ENCODE results near the gene FAM107B. TPM values are rescaled to one million over a fixed set of nuclear protein-coding genes. Genes with fewer than 3 reads are reported as not detected.

The FAM107B gene
- total RNA-seq, 3 donors from 2014 or later = 104 to 131 (median 114) TPM

DNA sequence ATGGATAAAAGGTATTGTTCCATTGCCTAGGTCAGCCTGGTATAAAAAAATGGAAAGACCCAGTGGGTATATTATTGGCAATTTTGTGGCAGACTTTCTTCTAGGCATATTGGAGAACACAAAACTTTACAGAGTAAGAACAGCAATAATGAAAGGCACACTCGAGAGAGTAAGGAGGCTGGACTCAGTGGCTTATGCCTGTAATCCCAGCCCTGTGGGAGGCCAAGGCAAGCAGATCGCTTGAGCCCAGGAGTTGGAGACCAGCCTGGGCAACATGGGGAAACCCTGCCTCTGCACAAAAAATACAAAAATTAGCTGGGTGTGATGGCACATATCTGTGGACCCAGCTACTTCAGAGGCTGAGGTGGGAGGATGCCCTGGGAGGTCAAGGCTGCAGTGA lies 158.2 kb downstream of the FAM107B start:
- H3K36me3 Mint-ChIP-seq (ENCODE audit: insufficient read depth) = no peaks in the 10 kb centered on the region
- H3K27me3 Mint-ChIP-seq (ENCODE audit: low read depth) = no peaks in the 10 kb centered on the region
- H3K4me1 Mint-ChIP-seq (ENCODE audit: low read depth) = peaks cover 25% of the 10 kb centered on the region
- no peaks in the 10 kb centered on the region for H3K9me3 Mint-ChIP-seq
- H3K4me3 Mint-ChIP-seq = no peak overlapping the region
- no peak for DNase-seq
- ATAC-seq = no peak

- H3K4me3 Mint-ChIP-seq = no peak overlapping the region
- ATAC-seq = no peak
- H3K9me3 Mint-ChIP-seq = no peaks in the 10 kb centered on the region
Measured at GRCh38 chr10:14613588-14613920, 161.1 kb downstream of the FAM107B start.

GRCh38 chr10:14612873-14613587 lies 161.7 kb downstream of the FAM107B start:
- Mint-ChIP-seq H3K9me3 (no peaks in the 10 kb centered on the region), H3K27me3 (ENCODE audit: low read depth) (no peaks in the 10 kb centered on the region), H3K4me1 (ENCODE audit: low read depth) (peaks cover 40% of the 10 kb centered on the region), H3K4me3 (no peak overlapping the region), H3K36me3 (ENCODE audit: insufficient read depth) (no peaks in the 10 kb centered on the region)
- DNase-seq (no peak), ATAC-seq (no peak)

More at GRCh38 chr10:14613588-14613920, 161.1 kb downstream of the FAM107B start:
- Mint-ChIP-seq H3K36me3 (ENCODE audit: insufficient read depth) (no peaks in the 10 kb centered on the region), H3K27me3 (ENCODE audit: low read depth) (no peaks in the 10 kb centered on the region), H3K4me1 (ENCODE audit: low read depth) (peaks cover 38% of the 10 kb centered on the region)
- DNase-seq = no peak

- ATAC-seq = no peak
- H3K9me3 Mint-ChIP-seq = no peaks in the 10 kb centered on the region
Measured at GRCh38 chr10:14611968-14612693, 162.6 kb downstream of the FAM107B start.

DNA sequence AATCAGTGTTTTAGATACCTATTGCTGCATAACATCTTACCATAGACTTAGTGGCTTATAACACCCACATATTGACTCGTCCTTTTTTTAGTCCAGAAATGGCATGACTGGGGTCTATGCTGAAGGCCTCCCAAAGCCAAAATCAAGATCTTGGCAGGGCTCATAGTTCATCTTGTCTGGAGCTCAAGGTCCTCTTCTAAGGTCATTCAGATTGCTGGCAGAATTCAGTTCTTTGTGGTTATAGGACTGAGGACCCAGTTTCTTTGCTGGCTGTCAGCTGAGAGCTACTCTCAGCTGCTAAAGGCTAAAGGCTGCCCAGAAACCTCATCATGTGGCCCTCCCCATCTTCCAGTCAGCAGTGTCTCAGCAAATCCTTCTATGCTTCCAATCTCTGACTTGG lies 165.5 kb downstream of the FAM107B start:
- Mint-ChIP-seq H3K27me3 (ENCODE audit: low read depth) (no peaks in the 10 kb centered on the region), H3K9me3 (no peaks in the 10 kb centered on the region), H3K4me3 (no peak overlapping the region), H3K36me3 (ENCODE audit: insufficient read depth) (no peaks in the 10 kb centered on the region), H3K4me1 (ENCODE audit: low read depth) (peaks cover 46% of the 10 kb centered on the region)
- ATAC-seq (no peak), DNase-seq (no peak)

More at GRCh38 chr10:14611968-14612693, 162.6 kb downstream of the FAM107B start:
- H3K36me3 Mint-ChIP-seq (ENCODE audit: insufficient read depth) = no peaks in the 10 kb centered on the region
- no peak for DNase-seq
- H3K4me1 Mint-ChIP-seq (ENCODE audit: low read depth) = peaks cover 39% of the 10 kb centered on the region
- H3K4me3 Mint-ChIP-seq = no peak overlapping the region
- no peaks in the 10 kb centered on the region for H3K27me3 Mint-ChIP-seq (ENCODE audit: low read depth)

DNA sequence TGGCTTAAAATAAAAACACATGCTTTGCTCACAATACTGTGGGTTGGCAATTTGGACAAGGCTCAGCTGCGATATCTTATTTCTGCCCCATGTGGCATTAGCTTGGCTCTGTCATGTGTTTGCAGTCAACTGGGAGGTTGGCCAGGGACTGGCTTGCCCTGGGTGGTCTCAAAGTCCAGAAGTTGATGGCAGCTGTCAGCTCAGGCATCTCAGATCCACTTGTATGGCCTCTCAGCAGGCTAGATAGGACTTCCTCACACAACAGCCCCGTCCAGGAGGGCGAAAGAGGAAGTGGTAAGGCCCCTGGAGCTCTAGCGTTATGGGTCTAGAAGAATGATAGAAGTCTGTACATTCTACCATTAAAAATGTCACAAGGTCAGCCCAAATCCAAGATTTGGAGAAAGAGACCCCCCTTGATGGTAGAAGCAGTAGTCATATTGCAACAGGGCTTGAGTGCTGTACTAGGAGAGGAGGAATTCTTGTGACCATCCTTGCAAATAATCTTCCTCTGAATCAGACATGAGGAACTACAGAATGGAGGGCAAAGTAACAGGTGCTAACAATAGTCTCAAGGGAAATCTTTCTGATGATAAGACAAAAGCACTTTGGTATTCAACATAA lies 166.2 kb downstream of the FAM107B start:
- Mint-ChIP-seq H3K27me3 (ENCODE audit: low read depth) (no peaks in the 10 kb centered on the region), H3K9me3 (no peaks in the 10 kb centered on the region), H3K4me3 (no peak overlapping the region), H3K36me3 (ENCODE audit: insufficient read depth) (no peaks in the 10 kb centered on the region), H3K4me1 (ENCODE audit: low read depth) (peaks cover 46% of the 10 kb centered on the region)
- no peak for ATAC-seq
- no peak for DNase-seq

DNA sequence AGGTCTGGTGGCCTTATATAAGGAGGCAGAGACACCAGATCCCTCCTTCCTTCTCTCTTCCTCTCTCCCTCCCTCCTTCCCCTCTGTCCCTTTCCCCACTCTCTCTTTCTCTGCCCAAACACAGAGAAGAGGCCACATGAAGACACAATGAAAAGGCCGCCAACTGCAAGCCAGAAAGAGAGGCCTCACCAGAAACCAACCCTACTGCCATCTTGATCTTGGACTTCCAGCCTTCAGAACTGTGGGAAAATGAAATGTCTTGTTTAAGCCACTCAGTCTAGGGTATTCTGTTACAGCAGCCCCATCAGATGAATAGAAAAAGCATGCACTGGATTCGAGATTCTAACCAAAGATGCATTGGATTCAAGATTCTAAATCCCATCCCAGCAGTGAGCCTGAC lies 168.1 kb downstream of the FAM107B start:
- ATAC-seq (no peak), DNase-seq (no peak)
- Mint-ChIP-seq H3K4me3 (no peak overlapping the region), H3K36me3 (ENCODE audit: insufficient read depth) (peaks cover 5% of the 10 kb centered on the region), H3K4me1 (ENCODE audit: low read depth) (peaks cover 55% of the 10 kb centered on the region), H3K9me3 (no peaks in the 10 kb centered on the region), H3K27me3 (ENCODE audit: low read depth) (no peaks in the 10 kb centered on the region)

GRCh38 chr10:14605231-14605925 lies 169.3 kb downstream of the FAM107B start:
- no peaks in the 10 kb centered on the region for H3K27me3 Mint-ChIP-seq (ENCODE audit: low read depth)
- peak; percentile 71 to 72 for ATAC-seq
- peaks cover 59% of the 10 kb centered on the region for H3K4me1 Mint-ChIP-seq (ENCODE audit: low read depth)
- peak overlapping the region; percentile 91 for H3K4me3 Mint-ChIP-seq
- no peak for DNase-seq
- H3K36me3 Mint-ChIP-seq (ENCODE audit: insufficient read depth) = peaks cover 13% of the 10 kb centered on the region
- H3K9me3 Mint-ChIP-seq = no peaks in the 10 kb centered on the region

- no peaks in the 10 kb centered on the region for H3K27me3 Mint-ChIP-seq (ENCODE audit: low read depth)
- H3K4me1 Mint-ChIP-seq (ENCODE audit: low read depth) = peaks cover 67% of the 10 kb centered on the region
- ATAC-seq (peak; percentile 49 to 53), DNase-seq (peak; percentile 67)
- H3K9me3 Mint-ChIP-seq = no peaks in the 10 kb centered on the region
- H3K4me3 Mint-ChIP-seq = peak overlapping the region; percentile 91
- H3K36me3 Mint-ChIP-seq (ENCODE audit: insufficient read depth) = peaks cover 21% of the 10 kb centered on the region
Measured at GRCh38 chr10:14604181-14605142, 170.2 kb downstream of the FAM107B start.

GRCh38 chr10:14603534-14604102 lies 171.1 kb downstream of the FAM107B start:
- Mint-ChIP-seq H3K36me3 (ENCODE audit: insufficient read depth) (peaks cover 21% of the 10 kb centered on the region), H3K4me3 (peak overlapping the region; percentile 95), H3K4me1 (ENCODE audit: low read depth) (peaks cover 69% of the 10 kb centered on the region), H3K27me3 (ENCODE audit: low read depth) (no peaks in the 10 kb centered on the region), H3K9me3 (no peaks in the 10 kb centered on the region)
- ATAC-seq (peak; percentile 25 to 33), DNase-seq (no peak)

DNA sequence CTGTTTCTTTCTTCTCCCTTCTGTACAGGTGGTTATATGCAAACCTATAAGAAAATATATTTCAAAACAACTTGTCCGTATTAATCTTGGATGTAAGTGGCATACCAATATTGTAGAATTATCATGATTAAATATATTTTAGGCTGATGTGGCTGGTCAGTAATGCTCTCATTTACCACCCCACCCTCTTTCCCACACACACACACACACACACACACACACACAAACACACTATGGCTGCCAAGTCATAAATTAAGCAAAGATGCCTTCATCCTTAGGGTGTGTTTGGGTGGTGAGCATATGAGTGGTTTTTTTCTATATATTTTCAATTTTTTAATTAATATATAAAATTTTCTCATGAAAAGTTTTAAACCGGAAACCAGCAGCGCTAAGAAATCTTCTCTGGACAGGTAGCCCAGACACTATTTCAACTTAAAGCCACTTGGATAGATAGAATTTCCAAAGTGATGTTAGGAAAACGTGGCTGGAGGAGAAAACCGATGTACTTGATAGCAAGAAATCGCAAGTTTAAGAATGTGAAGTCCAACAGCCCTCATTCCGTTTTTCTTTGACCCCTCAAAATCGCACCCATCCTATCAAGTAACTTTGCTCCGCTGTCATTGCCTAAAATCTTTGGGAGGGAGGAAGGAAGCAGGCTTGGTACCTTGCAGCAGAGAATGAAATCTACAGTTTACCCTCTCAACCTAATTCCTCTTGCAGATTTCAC lies 171.7 kb downstream of the FAM107B start:
- DNase-seq (no peak), ATAC-seq (no peak)
- peak overlapping the region; percentile 95 for H3K4me3 Mint-ChIP-seq
- peaks cover 26% of the 10 kb centered on the region for H3K36me3 Mint-ChIP-seq (ENCODE audit: insufficient read depth)
- peaks cover 71% of the 10 kb centered on the region for H3K4me1 Mint-ChIP-seq (ENCODE audit: low read depth)
- H3K9me3 Mint-ChIP-seq = no peaks in the 10 kb centered on the region
- no peaks in the 10 kb centered on the region for H3K27me3 Mint-ChIP-seq (ENCODE audit: low read depth)

DNA sequence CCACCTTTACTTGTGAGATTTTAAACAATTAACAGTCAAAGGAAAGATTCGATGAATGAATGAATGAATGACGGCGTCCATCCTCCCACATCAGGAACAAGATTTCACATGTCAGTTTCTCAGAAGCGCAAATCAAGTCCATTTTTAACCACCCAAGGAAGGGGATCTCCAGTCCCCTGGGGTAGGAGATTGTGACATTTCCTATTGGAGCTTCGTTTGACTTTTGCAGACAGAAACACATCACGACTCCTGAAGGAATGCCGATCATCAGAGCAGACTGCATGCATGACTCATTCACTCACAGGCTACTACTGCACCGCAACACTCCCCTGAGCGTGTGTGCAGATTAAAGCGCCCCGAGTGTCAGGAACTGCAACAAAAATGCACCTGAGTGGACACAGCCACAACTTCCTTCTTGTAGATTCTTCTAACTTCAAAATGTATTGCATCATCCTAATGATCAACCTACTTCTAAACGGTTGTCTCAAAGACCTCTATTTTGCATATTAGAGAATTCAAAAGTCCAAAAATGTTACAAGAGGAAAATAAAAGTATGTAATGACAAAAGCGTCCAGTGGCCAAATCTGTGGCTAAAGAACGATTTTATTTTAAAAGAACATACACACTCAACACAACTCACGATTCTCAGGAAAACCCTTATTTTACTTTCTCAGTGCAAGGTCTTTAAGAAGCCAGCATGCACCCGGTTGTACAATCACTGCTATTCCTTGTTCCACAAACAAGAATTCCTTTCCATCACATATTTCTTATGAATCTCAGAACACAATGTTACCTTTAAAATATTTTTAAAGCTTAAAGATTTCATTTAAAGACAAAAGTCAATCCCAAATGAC lies 172.6 kb downstream of the FAM107B start:
- peaks cover 67% of the 10 kb centered on the region for H3K4me1 Mint-ChIP-seq (ENCODE audit: low read depth)
- H3K27me3 Mint-ChIP-seq (ENCODE audit: low read depth) = no peaks in the 10 kb centered on the region
- peak; percentile 16 for ATAC-seq
- peaks cover 31% of the 10 kb centered on the region for H3K36me3 Mint-ChIP-seq (ENCODE audit: insufficient read depth)
- H3K4me3 Mint-ChIP-seq = peak overlapping the region; percentile 95
- no peaks in the 10 kb centered on the region for H3K9me3 Mint-ChIP-seq
- DNase-seq = peak; percentile 43

Measured in activated T-cell treated with anti-CD3 and anti-CD28 coated beads, Interleukin-2, amount 50 U/mL, for 4 hours (primary cell).